ENCODE results near the gene PRR7.

- no peak for TF ChIP-seq MAX (IDR thresholded peaks at IDR 0.05)
- TF ChIP-seq EP300 (IDR thresholded peaks at IDR 0.05; ENCODE audit: borderline replicate concordance), result no peak
- TF ChIP-seq YY1 (IDR thresholded peaks at IDR 0.05; ENCODE audit: low read depth), result no peak
- no peak for TF ChIP-seq TAF1 (IDR thresholded peaks at IDR 0.05; ENCODE audit: low read depth)
- TF ChIP-seq NFIC (IDR thresholded peaks at IDR 0.05), result no peak
- TF ChIP-seq RAD21 (IDR thresholded peaks at IDR 0.05; ENCODE audit: low read depth), result no peak
Measured at GRCh38 chr5:177444106-177445051, 2.2 kb upstream of the PRR7 start.

Data from Ishikawa (cell line).